ENCODE results near the gene BPHL.

BPHL gene

GRCh38 chr6:3125815-3126214 lies 7.3 kb downstream of the BPHL start:
- peaks cover 6% of the 10 kb centered on the region for H3K4me1 ChIP-seq (ENCODE audit: low read depth, poor library complexity, severe bottlenecking)
- no peak overlapping the region for H3K4me2 ChIP-seq
- no peak for TF ChIP-seq CTCF (conservative IDR thresholded peaks at IDR 0.05; ENCODE audit: low read depth, low read length)
- H3K9ac ChIP-seq: no peak overlapping the region
- no peaks in the 10 kb centered on the region for H3K27me3 ChIP-seq (ENCODE audit: insufficient read depth, low read depth)
- H3K27ac ChIP-seq: no peak overlapping the region
- no peak overlapping the region for H2AFZ ChIP-seq (ENCODE audit: low read depth)
- no peaks in the 10 kb centered on the region for H3K36me3 ChIP-seq (ENCODE audit: insufficient read depth)
- no peak overlapping the region for H3K4me3 ChIP-seq (IDR thresholded peaks at IDR 0.05; ENCODE audit: insufficient read depth, low read depth, low read length)
- no peaks in the 10 kb centered on the region for H4K20me1 ChIP-seq (ENCODE audit: insufficient read depth)
- no peaks in the 10 kb centered on the region for H3K79me2 ChIP-seq (ENCODE audit: insufficient read depth, low read depth)

- peaks cover 6% of the 10 kb centered on the region for H3K4me1 ChIP-seq (ENCODE audit: low read depth, poor library complexity, severe bottlenecking)
- no peaks in the 10 kb centered on the region for H4K20me1 ChIP-seq (ENCODE audit: insufficient read depth)
- no peaks in the 10 kb centered on the region for H3K27me3 ChIP-seq (ENCODE audit: insufficient read depth, low read depth)
- H3K27ac ChIP-seq: no peak overlapping the region
- H2AFZ ChIP-seq (ENCODE audit: low read depth): no peak overlapping the region
- H3K9ac ChIP-seq: no peak overlapping the region
- H3K36me3 ChIP-seq (ENCODE audit: insufficient read depth): no peaks in the 10 kb centered on the region
- TF ChIP-seq CTCF (conservative IDR thresholded peaks at IDR 0.05; ENCODE audit: low read depth, low read length): no peak
- no peaks in the 10 kb centered on the region for H3K79me2 ChIP-seq (ENCODE audit: insufficient read depth, low read depth)
- no peak overlapping the region for H3K4me3 ChIP-seq (IDR thresholded peaks at IDR 0.05; ENCODE audit: insufficient read depth, low read depth, low read length)
- no peak overlapping the region for H3K4me2 ChIP-seq
Observed at GRCh38 chr6:3128356-3129108, 10.0 kb downstream of the BPHL start.

DNA sequence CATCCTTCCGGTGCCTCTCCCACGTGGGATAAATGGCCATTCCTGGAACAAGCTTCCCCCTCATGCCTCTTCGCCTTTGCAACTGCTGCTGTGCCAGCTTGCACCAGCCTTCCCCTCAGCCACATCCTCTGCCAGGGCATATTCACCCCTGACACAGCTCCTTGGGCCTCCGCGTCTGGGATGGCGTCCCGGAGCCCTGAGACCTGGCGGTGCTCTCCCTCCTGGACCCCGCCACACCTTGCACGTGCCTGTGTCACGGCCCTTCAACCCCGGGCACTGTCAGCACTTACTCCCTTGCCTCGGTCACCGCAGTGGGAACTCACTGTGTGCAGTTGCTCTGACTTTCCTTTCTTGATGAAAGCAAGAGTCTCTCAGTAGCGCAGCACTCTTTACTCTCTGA lies 13.2 kb downstream of the BPHL start:
- no peak overlapping the region for H3K4me3 ChIP-seq (IDR thresholded peaks at IDR 0.05; ENCODE audit: insufficient read depth, low read depth, low read length)
- no peak overlapping the region for H3K4me2 ChIP-seq
- no peaks in the 10 kb centered on the region for H3K36me3 ChIP-seq (ENCODE audit: insufficient read depth)
- no peaks in the 10 kb centered on the region for H3K79me2 ChIP-seq (ENCODE audit: insufficient read depth, low read depth)
- H3K9ac ChIP-seq: no peak overlapping the region
- TF ChIP-seq CTCF (conservative IDR thresholded peaks at IDR 0.05; ENCODE audit: low read depth, low read length): no peak
- no peak overlapping the region for H3K27ac ChIP-seq
- H3K4me1 ChIP-seq (ENCODE audit: low read depth, poor library complexity, severe bottlenecking): no peaks in the 10 kb centered on the region
- H2AFZ ChIP-seq (ENCODE audit: low read depth): no peak overlapping the region
- no peaks in the 10 kb centered on the region for H4K20me1 ChIP-seq (ENCODE audit: insufficient read depth)
- H3K27me3 ChIP-seq (ENCODE audit: insufficient read depth, low read depth): no peaks in the 10 kb centered on the region

- Histone ChIP-seq H3K79me2 (ENCODE audit: insufficient read depth, low read depth) (no peaks in the 10 kb centered on the region), H3K4me1 (ENCODE audit: low read depth, poor library complexity, severe bottlenecking) (no peaks in the 10 kb centered on the region), H3K4me2 (no peak overlapping the region), H3K4me3 (IDR thresholded peaks at IDR 0.05; ENCODE audit: insufficient read depth, low read depth, low read length) (no peak overlapping the region), H3K27me3 (ENCODE audit: insufficient read depth, low read depth) (no peaks in the 10 kb centered on the region), H3K9ac (no peak overlapping the region), H4K20me1 (ENCODE audit: insufficient read depth) (no peaks in the 10 kb centered on the region), H3K36me3 (ENCODE audit: insufficient read depth) (no peaks in the 10 kb centered on the region), H2AFZ (ENCODE audit: low read depth) (no peak overlapping the region), H3K27ac (no peak overlapping the region)
- no peak for TF ChIP-seq CTCF (conservative IDR thresholded peaks at IDR 0.05; ENCODE audit: low read depth, low read length)
Observed at GRCh38 chr6:3133515-3133914, 15.0 kb downstream of the BPHL start.
